Measurements from ENCODE around the gene NUDT7.

- no peak for TF ChIP-seq CTCF (IDR thresholded peaks at IDR 0.05; ENCODE audit: low read depth, low read length, poor library complexity, severe bottlenecking)
- TF ChIP-seq EZH2phosphoT487 (IDR thresholded peaks at IDR 0.05; ENCODE audit: borderline replicate concordance, low read length): no peak
Observed at GRCh38 chr16:77760800-77761199, 38.5 kb downstream of the NUDT7 start.

Measured in DOHH2 (cell line).